ENCODE results near the gene MAGEA8. TPM values are rescaled to one million over a fixed set of nuclear protein-coding genes. Genes with fewer than 3 reads are reported as not detected.

Gene MAGEA8
- total RNA-seq, 2 donors from 2014 or later, result not detected

DNA sequence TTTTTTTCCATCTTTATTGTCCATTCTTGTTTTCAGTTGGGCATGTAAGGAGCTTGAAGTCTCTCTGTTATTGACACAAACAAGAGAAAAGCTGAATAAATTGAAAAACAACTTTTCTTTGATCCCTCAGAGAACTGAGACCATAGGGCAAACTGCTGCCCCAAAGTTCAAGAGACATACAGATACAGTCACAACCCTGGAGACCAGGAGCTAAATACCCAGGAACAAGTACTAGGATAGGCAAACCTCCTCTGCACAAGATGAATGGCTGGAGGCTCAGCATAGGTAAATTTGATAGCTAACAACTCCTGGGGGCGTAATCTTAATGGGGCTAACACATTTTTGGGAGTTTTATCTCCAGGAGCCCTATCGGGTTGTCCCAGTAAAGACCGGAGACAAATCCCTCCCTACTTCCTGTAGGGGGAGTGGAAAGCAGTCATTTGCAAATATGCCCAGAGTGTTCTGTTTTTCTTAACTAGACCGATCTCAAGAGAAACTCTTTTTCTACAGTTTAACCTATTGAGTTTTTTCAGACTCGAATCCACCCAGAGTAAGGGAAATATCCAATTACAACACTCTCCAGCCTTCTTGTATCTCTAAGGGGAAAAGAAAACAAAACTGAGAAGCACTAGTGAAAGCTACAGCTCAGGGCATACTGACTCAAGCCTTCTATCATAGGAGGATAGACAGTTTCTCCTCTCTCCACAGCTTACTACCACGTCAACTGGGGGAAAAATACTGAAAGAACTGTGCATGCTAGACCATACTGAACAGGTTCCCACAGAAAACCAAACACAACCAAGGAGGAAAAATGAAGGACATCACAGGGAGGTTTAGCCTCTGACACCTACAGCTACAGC, 23.1 kb downstream of the MAGEA8 start:
- Histone ChIP-seq H3K36me3 (no peaks in the 10 kb centered on the region), H3K27ac (no peak overlapping the region), H3K27me3 (no peaks in the 10 kb centered on the region), H3K4me1 (no peaks in the 10 kb centered on the region), H3K9ac (ENCODE audit: low read depth in 2 of 2, low read length in 2 of 2) (no peak overlapping the region), H3K9me3 (no peaks in the 10 kb centered on the region), H3K4me3 (no peak overlapping the region)
- no peak for DNase-seq
- intact Hi-C loops (cut with DNase I), result no loop called here
- TF ChIP-seq CTCF (IDR thresholded peaks at IDR 0.05), result no peak

GRCh38 chrX:149908308-149908707, 27.3 kb downstream of the MAGEA8 start:
- intact Hi-C loops (cut with DNase I), result no loop called here
- Histone ChIP-seq H3K9ac (ENCODE audit: low read depth in 2 of 2, low read length in 2 of 2) (no peak overlapping the region), H3K27me3 (no peaks in the 10 kb centered on the region)

DNA sequence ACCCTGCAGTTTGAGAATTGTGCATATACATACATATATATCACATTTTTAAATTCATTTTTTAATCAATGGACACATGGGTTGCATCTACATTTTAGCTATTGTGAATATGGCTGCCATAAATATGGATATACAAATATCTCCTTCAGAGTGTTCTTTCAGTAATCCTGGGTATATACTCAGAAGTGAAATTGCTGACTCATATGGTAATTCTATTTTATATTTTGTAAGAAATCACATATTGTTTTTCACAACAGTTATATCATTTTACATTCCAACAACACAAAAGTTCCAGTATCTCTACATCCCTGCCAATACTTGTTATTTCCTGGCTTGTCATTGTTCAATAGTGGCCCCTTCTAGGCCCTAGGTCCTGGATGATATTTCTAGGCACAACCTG, 27.7 kb downstream of the MAGEA8 start:
- TF ChIP-seq CTCF (IDR thresholded peaks at IDR 0.05), result no peak
- no peaks in the 10 kb centered on the region for H3K36me3 ChIP-seq
- no peak overlapping the region for H3K9ac ChIP-seq (ENCODE audit: low read depth in 2 of 2, low read length in 2 of 2)
- H3K27me3 ChIP-seq, result no peaks in the 10 kb centered on the region
- no peak for DNase-seq
- H3K27ac ChIP-seq, result no peak overlapping the region
- intact Hi-C loops (cut with DNase I), result no loop called here
- H3K9me3 ChIP-seq, result no peaks in the 10 kb centered on the region
- no peaks in the 10 kb centered on the region for H3K4me1 ChIP-seq
- H3K4me3 ChIP-seq, result no peak overlapping the region

More at GRCh38 chrX:149908308-149908707, 27.3 kb downstream of the MAGEA8 start:
- no peaks in the 10 kb centered on the region for H3K9me3 ChIP-seq
- TF ChIP-seq CTCF (IDR thresholded peaks at IDR 0.05), result no peak
- no peak for DNase-seq
- no peak overlapping the region for H3K4me3 ChIP-seq
- no peaks in the 10 kb centered on the region for H3K4me1 ChIP-seq
- no peak overlapping the region for H3K27ac ChIP-seq
- H3K36me3 ChIP-seq, result no peaks in the 10 kb centered on the region

- no peak overlapping the region for H3K4me3 ChIP-seq
- TF ChIP-seq CTCF (IDR thresholded peaks at IDR 0.05), result no peak
- no peaks in the 10 kb centered on the region for H3K9me3 ChIP-seq
- intact Hi-C loops (cut with DNase I), result no loop called here
- DNase-seq, result no peak
- no peak overlapping the region for H3K9ac ChIP-seq (ENCODE audit: low read depth in 2 of 2, low read length in 2 of 2)
- H3K27ac ChIP-seq, result no peak overlapping the region
- no peaks in the 10 kb centered on the region for H3K27me3 ChIP-seq
- no peaks in the 10 kb centered on the region for H3K36me3 ChIP-seq
- no peaks in the 10 kb centered on the region for H3K4me1 ChIP-seq
Measured at GRCh38 chrX:149909324-149910177, 28.6 kb downstream of the MAGEA8 start.

DNA sequence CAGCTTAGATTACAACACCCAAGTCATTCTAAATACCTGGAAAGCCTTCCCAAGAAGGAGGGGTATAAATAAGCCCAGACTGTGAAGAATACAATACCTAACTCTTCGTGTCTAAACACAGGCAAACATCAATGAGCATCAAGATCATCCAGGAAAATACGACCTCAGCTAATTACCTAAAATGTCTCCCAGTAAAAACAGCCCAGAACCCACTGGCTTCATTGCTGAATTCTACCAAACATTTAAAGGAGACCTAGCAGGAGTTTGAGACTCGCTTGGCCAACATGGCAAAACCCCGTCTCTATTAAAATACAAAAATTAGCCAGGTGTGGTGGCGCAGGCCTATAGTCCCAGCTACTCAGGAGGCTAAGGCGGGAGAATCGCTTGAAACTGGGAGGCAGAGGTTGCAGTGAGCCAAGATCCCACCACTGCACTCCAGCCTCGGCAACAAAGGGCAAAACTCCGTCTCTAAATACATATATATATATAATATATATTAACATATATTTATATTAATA, 29.3 kb downstream of the MAGEA8 start:
- H3K36me3 ChIP-seq, result no peaks in the 10 kb centered on the region
- H3K9me3 ChIP-seq, result no peaks in the 10 kb centered on the region
- DNase-seq, result no peak
- no peak overlapping the region for H3K9ac ChIP-seq (ENCODE audit: low read depth in 2 of 2, low read length in 2 of 2)
- no peak overlapping the region for H3K27ac ChIP-seq
- TF ChIP-seq CTCF (IDR thresholded peaks at IDR 0.05), result no peak
- H3K4me1 ChIP-seq, result no peaks in the 10 kb centered on the region
- intact Hi-C loops (cut with DNase I), result no loop called here
- H3K27me3 ChIP-seq, result no peaks in the 10 kb centered on the region
- H3K4me3 ChIP-seq, result no peak overlapping the region

Data from colonic mucosa (tissue), 4 donors.